Activated T-cell treated with anti-CD3 and anti-CD28 coated beads, Interleukin-2, amount 50 U/mL, for 4 hours (primary cell): ENCODE measurements around the gene OR8J3. TPM values are rescaled to one million over a fixed set of nuclear protein-coding genes. Genes with fewer than 3 reads are reported as not detected.
"Not testable (repeated sequence)": the region's sequence is repeated elsewhere in the genome, so short reads cannot be mapped to it uniquely, and the experiment has no call there.

ENCODE experiments used
- ATAC-seq, 2 donors: fragments of 200-7000 bp; cut with Tn5 transposase; one replicate each; pipeline ENCODE4 v1.10.0; 2021
- DNase-seq: peaks from one replicate; pipeline ENCODE4 v3.0.0-alpha.2; 2020
- H3K27me3 Mint-ChIP-seq: one replicate; pipeline ENCODE4 v1.8.0; 2021; ENCODE audit warnings: low read depth, mixed read lengths
- H3K36me3 Mint-ChIP-seq: one replicate; pipeline ENCODE4 v1.8.0; 2022; ENCODE audit warnings: mixed read lengths; ENCODE audit not compliant: insufficient read depth
- H3K4me1 Mint-ChIP-seq: one replicate; pipeline ENCODE4 v1.8.0; 2021; ENCODE audit warnings: low read depth, mixed read lengths
- H3K4me3 Mint-ChIP-seq: one replicate; pipeline ENCODE4 v1.8.0; 2021; ENCODE audit warnings: mild to moderate bottlenecking, moderate library complexity, mixed read lengths
- H3K9me3 Mint-ChIP-seq: one replicate; pipeline ENCODE4 v1.8.0; 2021; ENCODE audit warnings: mixed read lengths
- total RNA-seq, 3 donors: library from RNA; stranded (reverse); gene quantifications; one replicate each; pipeline ENCODE4 v1.2.1, GENCODE V29; 2021

The OR8J3 gene, protein sequence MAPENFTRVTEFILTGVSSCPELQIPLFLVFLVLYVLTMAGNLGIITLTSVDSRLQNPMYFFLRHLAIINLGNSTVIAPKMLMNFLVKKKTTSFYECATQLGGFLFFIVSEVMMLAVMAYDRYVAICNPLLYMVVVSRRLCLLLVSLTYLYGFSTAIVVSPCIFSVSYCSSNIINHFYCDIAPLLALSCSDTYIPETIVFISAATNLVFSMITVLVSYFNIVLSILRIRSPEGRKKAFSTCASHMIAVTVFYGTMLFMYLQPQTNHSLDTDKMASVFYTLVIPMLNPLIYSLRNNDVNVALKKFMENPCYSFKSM
- not detected for total RNA-seq

DNA sequence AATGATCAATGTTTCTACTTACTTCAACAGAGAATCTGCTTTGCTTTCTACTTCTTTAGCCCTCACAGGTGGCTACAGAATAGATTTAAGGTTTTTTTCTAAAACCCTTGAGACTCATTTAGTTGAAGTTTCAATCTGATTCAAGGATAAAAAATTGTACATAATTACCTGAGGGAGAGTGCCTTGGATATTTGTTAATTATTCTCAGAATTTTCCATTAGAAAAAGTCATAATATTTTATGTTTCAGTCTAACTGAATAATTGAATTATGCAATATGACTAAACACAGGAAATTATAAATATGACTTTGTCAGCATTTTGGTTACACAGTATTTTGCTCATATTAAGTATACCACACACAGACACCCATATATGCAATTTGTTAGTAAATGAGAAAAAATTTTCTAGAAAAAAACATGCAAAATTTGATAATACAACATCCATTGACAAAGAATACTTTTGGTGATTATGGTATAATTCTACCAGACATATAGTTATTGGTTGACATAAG lies at the start of gene OR8J3:
TSS of gene OR8J3 (minus strand) at position 51 of the 511 bp plus-strand sequence. CDS start 2,483 bp downstream, outside the sequence.
- ATAC-seq (no peak), DNase-seq (no peak)
- Mint-ChIP-seq H3K9me3 (peaks cover 15% of the 10 kb centered on the region), H3K27me3 (no peaks in the 10 kb centered on the region), H3K36me3 (no peaks in the 10 kb centered on the region), H3K4me3 (no peak within 1 kb of the TSS), H3K4me1 (no peaks in the 10 kb centered on the region)

DNA sequence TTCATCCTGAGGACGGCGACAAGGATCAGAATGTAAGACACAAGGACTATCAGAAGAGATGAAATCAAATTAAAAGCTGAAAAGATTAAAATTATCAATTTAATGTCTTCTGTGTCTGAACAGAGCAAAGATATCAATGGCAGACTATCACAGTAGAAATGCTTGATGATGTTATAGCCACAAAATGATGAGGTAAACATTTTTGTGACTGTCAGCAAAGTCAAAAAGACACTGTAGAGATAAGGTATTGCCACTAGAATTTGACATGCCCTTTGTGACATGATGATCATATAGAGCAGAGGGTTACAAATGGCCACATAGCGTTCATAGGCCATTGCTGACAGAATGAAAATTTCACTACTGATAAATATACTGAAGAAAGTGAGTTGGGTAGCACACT lies 48.6 kb upstream of the OR8J3 start:
- DNase-seq (no peak), ATAC-seq (no peak)
- H3K4me3 Mint-ChIP-seq = no peak overlapping the region
- no peaks in the 10 kb centered on the region for H3K4me1 Mint-ChIP-seq
- H3K36me3 Mint-ChIP-seq = no peaks in the 10 kb centered on the region
- no peaks in the 10 kb centered on the region for H3K27me3 Mint-ChIP-seq
- H3K9me3 Mint-ChIP-seq = peaks cover 21% of the 10 kb centered on the region

DNA sequence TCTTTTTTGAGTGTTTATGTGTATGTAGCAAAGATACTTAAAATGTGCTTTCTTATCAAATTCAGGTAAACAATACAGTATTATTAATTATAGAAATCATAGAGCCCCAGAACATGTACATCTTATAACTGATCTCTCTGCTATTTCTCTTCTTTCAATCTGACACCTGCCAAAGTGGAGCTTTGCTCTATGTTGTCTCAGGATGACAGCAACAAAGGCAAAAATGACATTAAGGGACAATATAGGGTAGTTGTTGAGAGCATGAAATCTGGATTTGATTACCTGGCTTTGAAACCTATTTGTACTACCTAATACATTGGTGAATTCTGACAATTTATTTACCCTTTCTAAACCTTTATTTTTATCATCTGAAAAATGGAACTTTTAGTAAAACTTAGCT lies 43.5 kb upstream of the OR8J3 start:
- ATAC-seq = no peak
- Mint-ChIP-seq H3K4me3 (no peak overlapping the region), H3K4me1 (no peaks in the 10 kb centered on the region), H3K27me3 (no peaks in the 10 kb centered on the region), H3K36me3 (no peaks in the 10 kb centered on the region), H3K9me3 (peaks cover 28% of the 10 kb centered on the region)
- no peak for DNase-seq

DNA sequence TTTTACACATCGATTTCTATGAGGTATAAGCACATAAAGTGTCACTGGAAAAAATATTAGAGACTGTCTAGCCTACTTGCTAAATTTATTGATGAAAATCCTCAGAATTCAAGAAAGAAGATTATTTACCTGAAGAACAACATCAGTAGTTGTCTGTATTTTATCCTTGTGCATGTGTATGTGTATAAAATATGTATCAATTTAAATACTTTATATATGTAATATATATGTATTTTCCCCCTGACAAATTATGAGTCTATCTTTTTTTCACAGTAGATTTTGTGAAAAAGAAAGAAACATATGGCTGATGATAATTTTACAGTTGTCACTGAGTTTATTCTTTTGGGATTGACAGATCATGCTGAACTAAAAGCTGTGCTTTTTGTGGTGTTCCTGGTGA lies 36.3 kb upstream of the OR8J3 start, which contains the start of gene OR5J2:
TSS of gene OR5J2 (plus strand) at position 301 of the 400 bp plus-strand sequence. CDS start at position 301, 0 bp downstream.
- DNase-seq = no peak
- Mint-ChIP-seq H3K4me1 (no peaks in the 10 kb centered on the region), H3K36me3 (no peaks in the 10 kb centered on the region), H3K4me3 (no peak within 1 kb of the TSS), H3K27me3 (no peaks in the 10 kb centered on the region), H3K9me3 (peaks cover 21% of the 10 kb centered on the region)
- no peak for ATAC-seq

DNA sequence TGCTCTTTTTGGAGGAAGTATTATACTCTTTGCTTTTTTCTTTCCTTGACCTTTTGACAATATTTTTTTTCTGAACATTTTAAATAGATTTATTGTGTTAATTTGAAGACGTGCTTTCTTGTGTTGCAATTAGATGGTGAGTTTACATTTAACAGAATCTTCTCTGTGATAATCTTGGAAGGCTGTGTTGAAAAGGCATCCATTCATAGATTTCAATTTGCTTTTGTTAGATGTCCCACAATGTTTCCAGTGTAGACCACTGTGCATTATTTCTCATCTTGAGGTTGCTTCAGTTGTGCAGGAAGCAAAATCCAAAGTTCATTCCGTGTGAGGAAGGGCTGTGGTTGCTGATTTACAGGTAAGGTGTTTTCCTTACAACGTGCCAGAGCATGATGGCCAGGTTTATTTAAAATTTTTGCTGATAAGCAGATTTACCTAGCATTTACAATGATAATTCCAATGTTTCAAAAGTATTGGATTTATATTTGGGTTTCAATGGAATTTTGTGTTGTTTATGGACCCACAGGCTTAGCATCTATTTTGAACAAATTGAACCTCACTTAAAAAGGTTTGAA lies 32.3 kb upstream of the OR8J3 start:
- H3K9me3 Mint-ChIP-seq = peaks cover 15% of the 10 kb centered on the region
- no peaks in the 10 kb centered on the region for H3K4me1 Mint-ChIP-seq
- no peak overlapping the region for H3K4me3 Mint-ChIP-seq
- H3K36me3 Mint-ChIP-seq = no peaks in the 10 kb centered on the region
- no peaks in the 10 kb centered on the region for H3K27me3 Mint-ChIP-seq
- ATAC-seq (no peak), DNase-seq (no peak)

DNA sequence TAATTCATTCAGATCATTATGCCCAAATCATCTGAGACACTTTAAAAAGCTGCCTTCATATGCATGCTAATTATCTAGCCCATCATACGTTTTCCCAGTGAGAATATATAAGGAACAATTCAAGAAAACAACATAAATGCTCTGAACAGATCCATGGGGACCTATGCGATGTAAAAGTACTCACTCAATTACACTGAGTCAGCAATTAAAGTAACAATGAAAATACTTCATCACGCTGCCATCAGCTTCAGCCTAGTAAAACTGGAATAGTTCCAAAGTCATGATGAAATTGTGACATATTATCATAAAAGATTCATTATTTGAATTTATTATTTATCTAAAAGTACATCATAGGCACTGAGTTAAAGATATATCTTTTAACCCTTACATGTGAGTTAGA lies 23.8 kb upstream of the OR8J3 start:
- peaks cover 25% of the 10 kb centered on the region for H3K9me3 Mint-ChIP-seq
- H3K4me3 Mint-ChIP-seq = no peak overlapping the region
- ATAC-seq (no peak), DNase-seq (no peak)
- no peaks in the 10 kb centered on the region for H3K27me3 Mint-ChIP-seq
- no peaks in the 10 kb centered on the region for H3K36me3 Mint-ChIP-seq
- no peaks in the 10 kb centered on the region for H3K4me1 Mint-ChIP-seq

DNA sequence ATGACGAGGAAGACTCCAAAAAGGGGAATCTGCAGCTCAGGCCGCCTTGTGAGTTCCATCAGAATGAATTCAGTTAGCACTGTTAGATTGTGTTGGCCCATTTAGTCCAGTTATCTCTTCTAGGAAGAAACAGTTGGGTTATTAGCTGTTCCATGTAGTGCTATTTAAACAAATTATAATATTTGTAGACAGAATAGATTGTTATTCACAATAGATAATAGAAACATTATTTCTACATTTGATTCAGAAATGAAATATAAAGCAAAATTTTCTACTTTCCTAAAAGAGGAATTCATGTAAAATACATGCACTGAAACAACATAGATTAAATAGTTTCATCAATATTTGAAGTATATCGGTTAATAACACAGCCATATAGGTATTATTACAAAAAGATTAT lies 20.2 kb upstream of the OR8J3 start, which contains the start of gene OR8K5:
TSS of gene OR8K5 (minus strand) at position 101 of the 400 bp plus-strand sequence. CDS start at position 101, 0 bp downstream.
- Mint-ChIP-seq H3K4me1 (no peaks in the 10 kb centered on the region), H3K9me3 (peaks cover 29% of the 10 kb centered on the region), H3K36me3 (no peaks in the 10 kb centered on the region), H3K4me3 (no peak within 1 kb of the TSS), H3K27me3 (no peaks in the 10 kb centered on the region)
- ATAC-seq (no peak), DNase-seq (no peak)

DNA sequence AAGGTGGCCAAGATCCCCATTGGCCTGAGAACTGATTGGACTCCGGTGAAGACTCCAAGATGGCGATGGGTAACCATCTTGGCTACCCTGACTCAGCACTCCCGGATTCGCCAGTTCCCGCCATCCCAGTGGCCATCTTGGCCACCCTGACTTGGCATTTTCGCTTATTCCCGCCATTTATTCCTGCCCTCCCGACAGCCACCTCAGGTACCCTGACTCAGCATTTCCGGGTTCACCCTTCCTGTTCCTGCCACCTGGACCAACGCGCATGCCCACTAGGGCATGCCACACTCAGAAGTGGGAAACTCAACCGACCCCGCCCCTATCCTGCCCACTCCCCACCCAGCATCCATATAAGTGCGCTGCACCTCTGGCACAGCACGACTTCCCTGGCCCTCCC lies 12.3 kb upstream of the OR8J3 start:
- DNase-seq (no peak), ATAC-seq (no peak)
- peaks cover 36% of the 10 kb centered on the region for H3K9me3 Mint-ChIP-seq
- no peak overlapping the region for H3K4me3 Mint-ChIP-seq
- no peaks in the 10 kb centered on the region for H3K27me3 Mint-ChIP-seq
- no peaks in the 10 kb centered on the region for H3K36me3 Mint-ChIP-seq
- no peaks in the 10 kb centered on the region for H3K4me1 Mint-ChIP-seq

DNA sequence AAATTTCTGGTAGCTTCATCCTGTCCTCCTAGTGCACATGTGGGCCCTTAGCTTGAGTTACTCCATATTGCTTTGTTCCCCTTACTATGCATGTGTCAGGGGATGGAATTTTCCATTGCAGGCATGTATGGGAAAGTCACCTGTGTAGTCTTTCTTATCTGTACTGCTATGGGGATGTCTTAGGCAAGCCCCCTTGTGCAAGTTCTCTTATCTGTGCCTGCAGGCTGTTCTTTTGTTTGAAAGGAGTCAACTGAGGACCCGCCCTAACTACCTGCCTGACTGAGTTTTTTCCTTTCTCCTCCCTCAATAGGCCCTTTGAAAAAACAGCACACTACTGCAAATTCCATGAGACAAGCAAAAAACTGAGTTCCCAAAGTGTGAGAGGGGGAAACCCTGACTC lies 11.4 kb upstream of the OR8J3 start:
- H3K9me3 Mint-ChIP-seq = peaks cover 31% of the 10 kb centered on the region
- no peaks in the 10 kb centered on the region for H3K36me3 Mint-ChIP-seq
- no peaks in the 10 kb centered on the region for H3K27me3 Mint-ChIP-seq
- ATAC-seq = no peak
- no peak for DNase-seq
- H3K4me1 Mint-ChIP-seq = no peaks in the 10 kb centered on the region
- H3K4me3 Mint-ChIP-seq = no peak overlapping the region

DNA sequence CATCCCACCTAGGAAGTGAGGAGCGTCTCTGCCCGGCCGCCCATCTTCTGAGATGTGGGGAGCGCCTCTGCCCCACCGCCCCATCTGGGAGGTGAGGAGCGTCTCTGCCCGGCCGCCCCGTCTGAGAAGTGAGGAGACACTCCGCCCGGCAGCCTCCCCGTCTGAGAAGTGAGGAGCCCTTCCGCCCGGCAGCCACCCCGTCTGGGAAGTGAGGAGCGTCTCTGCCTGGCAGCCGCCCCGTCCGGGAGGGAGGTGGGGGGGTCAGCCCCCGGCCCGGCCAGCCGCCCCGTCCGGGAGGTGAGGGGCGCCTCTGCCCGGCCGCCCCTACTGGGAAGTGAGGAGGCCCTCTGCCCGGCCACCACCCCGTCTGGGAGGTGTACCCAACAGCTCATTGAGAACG lies 3.7 kb upstream of the OR8J3 start:
- not testable (repeated sequence) for ATAC-seq, DNase-seq, H3K36me3 Mint-ChIP-seq, H3K4me1 Mint-ChIP-seq, H3K4me3 Mint-ChIP-seq, H3K27me3 Mint-ChIP-seq
- peaks cover 12% of the 10 kb centered on the region for H3K9me3 Mint-ChIP-seq

DNA sequence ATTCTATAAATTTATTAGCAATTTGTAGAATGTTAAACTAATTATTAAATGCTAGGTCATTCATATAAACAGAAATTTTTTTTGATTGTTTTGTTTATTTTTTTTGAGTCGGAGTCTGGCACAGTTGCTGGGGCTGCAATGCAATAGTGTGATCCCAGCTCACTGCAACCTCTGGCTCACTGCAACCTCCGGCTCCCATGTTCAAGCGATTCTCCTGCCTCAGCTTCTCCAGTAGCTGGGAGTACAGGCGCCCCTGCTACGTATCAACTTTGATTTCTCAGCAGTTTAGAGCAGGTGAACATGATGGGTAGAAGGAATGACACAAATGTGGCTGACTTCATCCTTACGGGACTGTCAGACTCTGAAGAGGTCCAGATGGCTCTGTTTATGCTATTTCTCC lies 17.9 kb downstream of the OR8J3 start, which contains the start of gene OR8H3:
TSS of gene OR8H3 (plus strand) at position 301 of the 400 bp plus-strand sequence. CDS start at position 301, 0 bp downstream.
- no peaks in the 10 kb centered on the region for H3K27me3 Mint-ChIP-seq

DNA sequence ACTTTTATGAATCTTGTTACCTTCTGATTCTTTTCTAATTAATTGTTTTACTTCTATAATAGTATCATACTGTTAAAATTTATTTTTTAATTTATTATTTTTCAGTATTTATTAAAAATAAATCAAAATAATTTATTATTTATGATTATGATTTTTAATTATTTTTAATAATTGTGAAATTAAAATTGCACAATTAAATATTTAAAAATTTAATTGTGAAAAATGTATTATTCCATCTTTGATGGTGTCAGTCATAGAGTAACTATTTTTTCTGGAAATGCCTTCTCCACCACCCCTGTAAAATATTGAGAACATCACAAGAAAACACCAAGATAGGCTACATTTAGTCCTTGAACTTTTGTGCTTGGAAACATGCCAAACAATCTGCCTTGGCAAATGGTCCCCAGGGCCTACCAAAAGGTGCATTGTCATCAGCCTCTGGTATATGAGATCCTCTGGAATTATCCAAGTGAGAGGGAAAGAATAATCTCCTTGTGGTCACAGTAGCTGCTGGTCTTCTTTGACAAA lies 36.7 kb downstream of the OR8J3 start, which contains the start of gene OR8H2:
TSS of gene OR8H2 (plus strand) at position 478 of the 528 bp plus-strand sequence. CDS start 1,356 bp downstream, outside the sequence.
- Mint-ChIP-seq H3K27me3 (no peaks in the 10 kb centered on the region), H3K9me3 (peaks cover 17% of the 10 kb centered on the region), H3K36me3 (no peaks in the 10 kb centered on the region), H3K4me3 (no peak within 1 kb of the TSS), H3K4me1 (no peaks in the 10 kb centered on the region)
- ATAC-seq = no peak
- no peak for DNase-seq

More for the DNA sequence above, 17.9 kb downstream of the OR8J3 start, which contains the start of gene OR8H3:
- DNase-seq = no peak
- Mint-ChIP-seq H3K4me1 (no peaks in the 10 kb centered on the region), H3K4me3 (no peak within 1 kb of the TSS), H3K9me3 (peaks cover 17% of the 10 kb centered on the region), H3K36me3 (no peaks in the 10 kb centered on the region)
- ATAC-seq = no peak

DNA sequence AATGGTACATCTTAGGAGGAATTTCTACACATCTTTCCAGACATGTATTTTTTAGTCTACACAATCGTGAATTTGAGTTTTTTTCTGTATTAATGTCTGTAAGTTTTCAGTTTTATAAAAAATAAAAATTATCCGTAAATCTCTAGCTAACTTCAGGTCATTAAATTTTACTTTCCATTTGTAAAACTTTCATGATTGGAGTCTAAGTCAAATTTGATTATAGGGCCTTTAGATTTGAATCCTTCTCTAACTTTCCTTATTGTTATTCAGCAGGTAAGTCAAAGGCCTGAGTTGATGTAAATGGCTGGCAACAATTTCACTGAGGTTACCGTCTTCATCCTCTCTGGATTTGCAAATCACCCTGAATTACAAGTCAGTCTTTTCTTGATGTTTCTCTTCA lies 47.0 kb downstream of the OR8J3 start, which contains the start of gene OR8I2:
TSS of gene OR8I2 (plus strand) at position 301 of the 400 bp plus-strand sequence. CDS start at position 301, 0 bp downstream.
- no peaks in the 10 kb centered on the region for H3K4me1 Mint-ChIP-seq
- no peak within 1 kb of the TSS for H3K4me3 Mint-ChIP-seq
- H3K36me3 Mint-ChIP-seq = no peaks in the 10 kb centered on the region
- H3K27me3 Mint-ChIP-seq = no peaks in the 10 kb centered on the region
- DNase-seq (no peak), ATAC-seq (no peak)
- H3K9me3 Mint-ChIP-seq = peaks cover 13% of the 10 kb centered on the region

DNA sequence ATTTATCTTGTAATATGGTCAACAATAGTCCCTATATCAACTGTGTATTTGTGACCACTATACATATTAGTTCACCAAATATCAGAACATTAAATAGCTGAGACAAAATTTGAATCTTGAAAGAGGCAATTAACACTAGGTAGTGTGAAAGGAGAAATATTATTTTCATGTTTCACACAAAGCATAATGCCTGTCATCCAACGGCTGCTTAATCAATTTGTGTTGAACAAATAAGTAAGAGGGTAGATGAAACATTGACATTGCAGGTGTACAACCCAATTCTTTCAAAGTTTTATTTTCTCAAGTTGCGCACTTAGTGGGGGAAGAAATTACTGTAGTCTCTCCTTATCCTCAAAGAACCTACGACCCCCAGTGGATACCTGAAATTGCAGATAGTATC lies 50.3 kb downstream of the OR8J3 start:
- DNase-seq = no peak
- H3K27me3 Mint-ChIP-seq = no peaks in the 10 kb centered on the region
- H3K36me3 Mint-ChIP-seq = no peaks in the 10 kb centered on the region
- H3K4me3 Mint-ChIP-seq = no peak overlapping the region
- no peaks in the 10 kb centered on the region for H3K4me1 Mint-ChIP-seq
- peaks cover 6% of the 10 kb centered on the region for H3K9me3 Mint-ChIP-seq
- ATAC-seq = no peak
